COLO829 (cell line): Measurements from ENCODE around the gene HOXB9.
A peak's percentile ranks its signal among the peaks of the same experiment; 100 is the strongest.

Experiments
- DNase-seq: peaks from one replicate; pipeline ENCODE4 v3.0.0; 2012; ENCODE audit warnings: low spot score

Gene HOXB9

DNA sequence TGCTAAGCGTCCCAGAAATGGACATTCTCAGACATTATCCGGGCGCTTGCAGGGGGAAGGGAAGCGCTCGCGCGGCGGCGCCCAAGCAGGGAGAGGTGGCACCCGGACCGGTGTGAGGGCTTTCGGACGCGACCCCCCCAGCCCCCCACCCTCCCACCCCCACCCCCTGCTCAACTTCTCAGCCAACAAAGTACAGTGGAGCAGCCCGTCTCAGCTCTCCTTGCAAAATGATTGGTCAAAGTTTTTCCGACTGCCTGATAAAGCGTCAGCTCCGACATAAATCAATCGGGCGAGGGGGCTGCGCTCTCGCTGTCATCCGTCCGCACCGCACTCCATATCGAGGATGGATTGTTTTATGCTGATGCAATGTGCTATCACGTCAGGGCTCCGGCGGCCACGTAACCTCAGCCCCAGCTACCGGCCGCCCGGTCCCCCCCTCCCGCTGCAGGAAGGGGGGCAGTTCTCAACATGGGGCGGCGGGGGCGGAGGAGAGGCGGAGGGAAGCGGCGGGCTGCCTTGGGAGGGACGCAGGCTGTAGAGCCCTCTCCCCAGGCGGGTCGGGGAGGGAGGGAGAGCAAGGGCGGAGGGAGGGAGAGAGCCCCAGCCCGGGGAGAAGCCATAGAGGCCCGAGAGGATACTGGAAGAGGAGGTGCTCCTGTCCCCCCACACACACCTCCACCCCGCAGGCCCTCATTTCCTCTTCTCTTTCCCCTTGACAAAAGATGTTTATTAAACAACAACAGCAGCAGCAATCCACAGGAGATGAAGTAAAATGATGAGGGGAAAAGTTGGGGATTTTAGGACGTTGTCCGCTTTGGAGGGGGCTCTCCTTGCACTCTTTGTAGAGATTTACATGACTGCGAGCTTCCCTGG is at the start of gene HOXB9:
Gene HOXB9 (minus strand): TSS at position 114 of the 873 bp plus-strand sequence. CDS start 89 bp downstream, at position 25.
- no peak for DNase-seq

DNA sequence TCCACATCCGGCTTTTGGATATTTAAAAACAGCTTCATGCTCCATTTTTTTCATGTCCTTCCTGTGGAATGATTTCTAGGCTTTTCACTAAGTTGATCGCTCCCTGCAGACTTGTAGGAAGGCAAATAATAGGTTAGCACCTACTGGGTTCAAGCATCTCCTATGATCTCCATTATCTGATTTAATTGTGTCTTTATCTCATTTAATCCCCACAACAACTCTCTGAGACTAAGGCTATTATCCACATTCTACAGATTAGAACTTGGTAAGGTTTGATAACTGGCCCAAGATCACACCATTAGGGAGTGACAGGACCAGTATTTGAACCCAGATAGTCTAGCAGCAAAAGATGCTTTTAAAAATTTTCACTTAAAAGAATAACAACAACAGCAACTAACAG is 46.2 kb upstream of the HOXB9 start:
- no peak for DNase-seq

DNA sequence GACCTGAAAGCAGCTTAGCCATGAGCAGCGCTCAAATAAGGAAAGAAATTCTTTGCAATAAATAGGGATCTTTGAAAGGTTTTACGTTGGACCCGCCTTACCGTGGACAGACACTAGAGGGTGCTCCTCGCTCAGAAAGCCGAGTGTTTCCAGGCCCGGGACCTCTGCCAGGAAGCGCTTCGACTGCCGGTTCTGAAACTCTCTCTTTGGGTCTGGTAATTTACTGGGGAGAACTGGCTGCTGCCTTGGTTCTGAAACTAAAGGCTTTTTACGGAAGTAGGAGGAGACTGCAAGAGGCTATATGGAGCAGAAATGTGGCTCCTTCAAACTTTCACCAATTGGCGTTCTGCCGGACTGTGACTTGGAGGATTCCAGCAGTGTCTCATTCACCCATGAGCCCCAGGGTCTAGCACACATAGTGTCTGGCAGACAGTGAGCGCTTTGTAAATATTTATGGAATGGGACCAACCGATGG is 45.6 kb upstream of the HOXB9 start:
- peak; percentile 86 for DNase-seq

DNA sequence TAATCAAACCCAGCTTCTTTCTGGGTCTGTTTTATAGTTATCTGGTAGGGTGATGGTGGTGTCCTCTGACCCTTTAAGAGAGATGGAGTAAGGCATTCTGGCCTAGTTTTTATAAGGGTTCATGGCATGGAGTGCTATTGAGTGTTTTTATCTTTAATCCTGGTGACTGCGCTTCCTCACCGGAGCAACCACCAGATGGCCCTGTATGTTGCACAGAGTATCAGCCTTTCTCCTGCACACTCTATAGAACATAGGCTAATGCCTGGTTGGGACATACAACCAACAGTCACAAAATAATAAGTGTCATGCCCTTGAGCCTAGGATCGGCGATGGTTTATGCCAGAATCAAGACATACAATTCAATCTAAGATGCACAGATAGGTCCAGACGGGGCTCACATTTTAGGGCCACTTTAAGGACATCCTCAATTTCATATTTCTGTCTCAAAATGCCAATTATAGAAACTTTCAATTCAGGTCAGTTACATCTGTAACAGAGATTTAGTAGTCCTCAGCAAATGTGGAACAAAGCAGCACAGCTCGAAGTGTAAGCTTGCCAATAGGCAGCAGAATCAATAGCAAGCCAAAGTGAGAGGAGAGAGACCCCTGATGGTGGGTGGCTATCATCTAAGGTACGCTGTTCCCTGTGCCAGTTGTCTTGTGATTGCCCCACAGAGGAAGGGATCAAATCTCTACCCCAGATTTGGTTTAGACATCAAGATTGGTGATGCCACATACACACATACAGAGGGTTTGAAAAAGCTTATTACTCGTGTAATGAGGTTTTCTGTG is 37.2 kb upstream of the HOXB9 start:
- no peak for DNase-seq

DNA sequence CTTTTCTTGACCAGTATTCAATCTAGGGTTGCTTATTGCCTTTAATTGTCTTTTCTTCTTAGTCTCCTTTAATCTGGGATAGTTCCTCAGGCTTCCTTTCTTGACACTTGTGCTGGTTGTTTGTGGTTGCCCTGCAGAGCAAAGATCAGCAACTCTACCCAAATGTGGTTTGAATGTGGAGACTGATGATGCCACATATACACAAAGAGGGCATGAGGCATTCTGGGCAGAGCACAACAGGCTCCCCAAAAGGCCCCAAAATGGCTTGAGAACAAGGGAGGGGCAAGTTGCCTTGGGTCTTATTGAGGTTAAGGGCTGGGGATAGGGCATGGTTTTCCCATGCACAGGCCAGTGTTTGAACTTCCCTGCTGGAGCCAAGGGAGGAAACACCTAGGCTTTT is 29.8 kb upstream of the HOXB9 start:
- no peak for DNase-seq

DNA sequence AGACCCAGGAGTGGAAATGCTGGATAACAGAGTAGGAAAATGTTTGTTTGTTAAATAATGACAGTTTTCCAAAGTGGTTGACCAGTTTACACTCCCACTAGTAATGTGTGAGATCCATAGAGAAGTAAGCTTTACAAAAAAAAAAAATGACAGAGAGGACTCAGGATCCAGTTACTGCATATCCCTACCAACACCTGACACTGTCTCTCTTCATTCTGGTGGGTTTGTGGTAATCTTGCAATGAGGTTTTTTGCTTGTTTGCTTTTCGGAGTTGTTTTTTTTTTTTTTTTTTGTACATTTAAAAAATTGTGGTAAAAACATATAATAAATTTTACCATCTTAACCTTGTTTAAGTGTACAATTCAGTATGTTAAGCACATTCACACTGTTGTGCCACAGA is 23.6 kb upstream of the HOXB9 start:
- no peak for DNase-seq

DNA sequence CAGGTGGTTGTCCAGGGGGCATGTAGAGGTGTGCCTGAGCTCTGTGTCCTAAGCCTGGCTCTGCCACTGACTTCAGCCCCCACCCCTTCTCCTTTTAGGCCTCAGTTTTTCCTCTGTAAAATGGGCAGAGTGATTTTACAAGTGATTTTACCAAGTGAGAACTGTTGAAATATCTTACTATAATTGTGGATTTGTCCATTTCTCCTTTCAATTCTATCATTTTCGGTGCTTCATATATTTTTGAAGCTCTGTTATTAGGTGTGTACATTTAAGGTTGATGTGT is 21.7 kb upstream of the HOXB9 start:
- no peak for DNase-seq

DNA sequence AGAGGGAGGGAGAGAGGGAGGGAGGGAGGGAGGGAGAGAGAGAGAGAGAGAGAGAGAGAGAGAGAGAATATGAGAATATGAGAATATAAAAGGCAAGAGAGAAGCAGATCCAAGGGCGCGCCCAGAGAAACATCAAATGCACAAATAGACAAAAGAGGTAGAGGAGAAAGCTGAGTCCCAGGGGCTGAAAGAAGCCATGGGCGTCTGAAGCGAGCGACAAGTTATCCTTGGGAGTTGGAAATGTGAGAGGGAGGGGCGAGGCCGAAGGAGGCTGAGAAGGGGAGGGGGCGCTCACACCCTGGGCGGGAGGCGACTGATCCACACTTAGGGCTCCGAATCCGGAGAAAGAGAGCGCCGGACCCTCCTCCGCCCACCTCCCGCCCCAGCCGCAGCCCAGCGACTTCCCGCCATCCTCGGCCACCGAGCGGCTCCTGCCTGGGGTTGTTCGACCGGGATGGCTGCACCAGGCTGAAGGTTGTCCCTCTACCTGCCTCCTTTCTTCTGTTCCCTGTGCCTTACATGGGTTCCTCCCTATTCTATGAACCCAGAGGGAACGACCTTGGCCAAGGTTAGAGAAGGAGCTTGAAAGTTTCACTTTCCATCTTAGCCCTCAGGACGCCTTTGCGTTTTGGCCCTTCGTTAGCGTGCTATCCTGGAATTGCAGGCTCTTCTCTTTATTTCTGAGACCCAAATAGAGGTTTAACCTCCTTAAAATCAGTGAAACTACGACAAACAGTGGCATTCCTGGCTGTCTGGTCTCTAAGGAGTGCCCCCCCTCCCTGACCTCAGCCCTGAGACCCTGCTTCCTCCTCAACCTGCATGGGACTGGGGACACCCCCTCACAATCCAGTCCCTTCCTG is 21.2 kb upstream of the HOXB9 start:
- no peak for DNase-seq

DNA sequence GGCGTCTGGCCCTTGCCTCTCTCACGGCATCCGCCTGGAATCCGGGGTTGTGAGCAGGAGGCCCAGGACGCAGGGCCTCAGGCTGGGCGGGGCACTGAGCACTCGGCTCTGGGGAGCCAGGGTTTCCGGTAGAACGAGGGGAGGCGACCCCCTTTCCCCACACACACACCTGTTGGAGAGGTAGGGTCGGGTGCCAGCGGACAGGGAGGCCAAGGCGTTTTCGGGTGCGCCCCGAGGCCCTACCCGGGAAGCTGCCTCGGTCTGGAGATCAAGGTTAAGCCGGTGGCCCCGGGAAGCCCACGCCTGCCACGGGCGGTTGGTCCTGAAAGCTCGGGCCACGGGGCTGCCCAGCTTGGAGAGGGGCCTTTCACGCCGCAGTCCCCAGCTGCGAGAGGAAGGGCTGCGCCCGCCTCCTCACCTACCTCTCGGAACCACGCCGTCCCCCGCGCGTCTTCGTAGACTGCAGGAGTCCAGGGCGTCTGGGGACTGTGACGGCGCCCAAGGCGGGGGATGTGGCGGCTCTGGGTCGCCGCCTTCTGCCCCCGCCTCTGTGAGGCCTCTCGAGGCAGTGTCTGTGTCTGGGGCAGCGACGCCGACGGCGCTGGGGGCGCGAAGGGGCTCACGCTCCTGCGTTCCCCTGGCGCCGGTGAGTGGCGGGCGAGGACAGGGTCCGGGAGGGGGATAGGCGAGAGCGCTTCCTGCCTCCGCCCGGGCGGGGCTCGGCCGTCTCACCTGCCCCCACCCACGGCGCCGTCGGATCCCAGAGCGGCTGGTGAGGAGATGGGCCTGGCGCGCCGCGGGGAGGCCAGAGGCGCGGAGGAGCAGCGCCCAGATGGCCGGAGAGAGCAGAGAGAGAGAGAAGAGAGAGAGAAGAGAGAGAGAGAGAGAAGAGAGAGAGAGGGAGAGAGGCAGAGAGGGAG is 20.3 kb upstream of the HOXB9 start:
- no peak for DNase-seq

DNA sequence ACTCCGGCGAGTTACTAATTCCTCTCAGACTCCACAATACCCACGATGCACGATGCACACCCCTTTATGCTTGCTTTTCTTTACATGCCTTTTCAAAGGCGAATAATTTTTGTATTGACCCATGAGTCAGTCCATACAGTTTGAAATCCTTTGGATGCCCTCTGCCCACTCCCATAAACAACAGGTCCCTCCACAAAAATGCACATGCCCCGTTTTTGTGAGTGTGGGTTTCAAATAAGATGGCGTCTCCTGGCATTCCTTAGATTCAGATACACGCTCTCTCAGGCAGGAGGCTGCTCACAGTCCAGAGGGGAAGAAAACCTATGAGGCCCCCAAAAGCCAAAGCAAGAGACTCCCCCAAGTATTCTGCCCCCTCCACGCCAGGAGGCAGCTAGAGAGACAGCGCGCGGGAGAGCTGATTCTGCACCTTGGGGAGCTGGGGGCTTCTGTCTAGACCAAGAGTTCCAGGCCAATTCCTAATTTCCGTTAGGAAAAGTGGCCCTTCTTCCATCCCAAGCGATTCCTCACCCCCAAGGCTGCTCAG is 19.6 kb upstream of the HOXB9 start:
- no peak for DNase-seq

DNA sequence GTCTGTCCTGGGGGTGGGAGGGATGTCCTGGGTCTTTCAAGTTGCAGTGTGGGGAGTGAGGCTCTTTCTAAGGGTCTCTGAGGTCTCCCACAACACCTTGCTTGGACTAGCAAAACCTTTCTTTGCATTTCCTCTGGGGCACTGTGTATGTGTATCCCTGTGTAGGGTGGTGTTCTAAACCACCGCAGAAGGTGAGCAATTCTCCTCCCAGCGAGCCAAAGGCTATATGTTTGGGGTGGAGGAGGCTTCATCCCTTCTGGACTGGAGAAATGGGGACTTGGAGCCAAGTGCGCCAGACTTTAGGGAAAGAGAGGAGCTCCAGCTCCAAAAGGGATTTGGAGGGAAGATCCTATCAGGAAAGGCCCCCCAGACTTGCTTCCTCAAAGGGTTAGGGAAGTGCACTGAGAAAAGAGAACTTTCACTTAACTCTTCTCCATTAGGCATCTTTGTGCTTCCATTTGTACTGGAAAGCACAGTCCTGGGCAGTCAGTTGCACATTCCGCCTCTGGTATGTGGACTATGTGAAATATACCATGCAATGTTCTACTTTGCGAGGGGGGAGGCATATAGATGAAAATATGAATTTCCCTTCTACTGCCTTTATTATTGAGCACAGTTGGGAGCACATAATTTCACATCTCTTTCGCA is 18.9 kb upstream of the HOXB9 start:
- DNase-seq, result no peak

DNA sequence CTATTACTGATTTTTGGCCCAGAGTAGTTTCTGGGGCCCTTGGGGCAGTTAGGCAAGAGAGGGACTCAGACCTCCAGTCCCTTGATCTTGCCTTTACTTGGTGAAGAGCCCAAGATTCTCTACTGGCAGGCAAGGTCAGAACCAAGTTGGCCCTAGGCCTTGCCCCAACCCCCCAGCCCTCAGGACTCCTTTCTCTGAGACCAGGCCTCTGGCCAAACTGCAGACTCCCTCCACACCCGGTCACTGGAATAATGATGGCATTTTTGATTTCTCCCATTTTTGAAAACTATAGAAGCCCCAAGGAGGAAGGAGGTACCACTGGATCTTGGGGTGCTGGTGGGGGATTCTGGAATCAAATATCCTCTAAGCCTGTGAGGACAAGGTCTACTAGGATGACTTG is 18.0 kb upstream of the HOXB9 start:
- DNase-seq, result no peak

DNA sequence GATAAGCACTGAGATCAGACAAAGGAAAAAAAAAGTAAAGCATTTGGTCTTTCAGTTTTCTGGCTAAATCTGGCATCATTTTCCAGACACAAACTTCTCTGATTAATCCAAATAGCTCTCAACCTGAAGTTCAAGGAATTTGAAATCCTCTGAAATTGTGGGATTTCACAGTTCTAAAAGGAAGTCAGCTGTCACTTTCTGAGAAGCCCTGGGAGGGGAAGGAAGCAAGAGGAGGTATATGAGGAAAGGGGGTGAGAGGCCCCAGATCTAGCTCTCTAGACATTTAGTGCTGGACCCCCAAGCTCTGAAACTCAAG is 17.5 kb upstream of the HOXB9 start:
- no peak for DNase-seq

DNA sequence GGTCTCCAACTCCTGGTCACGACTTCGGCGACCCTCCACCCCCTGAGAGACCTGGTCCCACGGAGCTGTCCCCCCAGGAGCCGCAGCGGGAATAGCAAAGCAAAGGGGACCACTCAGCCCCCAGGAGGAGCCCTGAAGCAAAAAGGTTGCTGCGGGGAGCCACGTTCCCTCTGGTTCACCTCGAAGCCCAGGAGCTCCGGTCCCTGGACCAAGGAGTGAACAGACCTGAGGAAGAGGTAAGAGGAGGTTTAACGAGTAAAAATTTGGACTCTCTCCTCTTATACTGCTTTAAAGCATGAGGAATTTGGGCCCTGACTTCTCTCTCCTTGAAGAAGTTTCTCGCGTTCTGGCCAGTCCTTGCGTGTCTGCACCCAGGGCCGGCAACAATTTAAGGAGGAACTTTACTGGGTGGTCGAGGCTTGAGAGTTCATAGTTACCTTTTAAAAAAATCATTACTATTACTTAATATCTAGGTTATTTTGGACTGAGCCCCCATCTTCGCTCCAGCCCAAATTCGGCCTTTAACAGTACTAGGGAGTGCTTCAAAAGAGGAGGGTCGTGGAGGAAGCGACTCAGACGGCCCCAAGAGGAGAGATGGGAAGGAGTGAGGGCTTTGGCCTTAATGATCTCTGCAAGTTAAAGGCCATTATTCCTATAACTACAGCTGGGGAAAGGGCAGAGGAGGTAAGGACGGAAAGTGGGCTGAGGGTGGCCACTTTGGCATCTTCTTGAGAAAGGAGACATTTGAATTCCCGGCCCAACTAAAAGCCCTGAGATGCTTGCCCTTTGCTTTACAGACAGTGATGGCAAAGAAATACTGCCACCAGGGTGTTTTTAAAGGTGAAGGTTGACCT is 16.9 kb upstream of the HOXB9 start:
- DNase-seq, result no peak

DNA sequence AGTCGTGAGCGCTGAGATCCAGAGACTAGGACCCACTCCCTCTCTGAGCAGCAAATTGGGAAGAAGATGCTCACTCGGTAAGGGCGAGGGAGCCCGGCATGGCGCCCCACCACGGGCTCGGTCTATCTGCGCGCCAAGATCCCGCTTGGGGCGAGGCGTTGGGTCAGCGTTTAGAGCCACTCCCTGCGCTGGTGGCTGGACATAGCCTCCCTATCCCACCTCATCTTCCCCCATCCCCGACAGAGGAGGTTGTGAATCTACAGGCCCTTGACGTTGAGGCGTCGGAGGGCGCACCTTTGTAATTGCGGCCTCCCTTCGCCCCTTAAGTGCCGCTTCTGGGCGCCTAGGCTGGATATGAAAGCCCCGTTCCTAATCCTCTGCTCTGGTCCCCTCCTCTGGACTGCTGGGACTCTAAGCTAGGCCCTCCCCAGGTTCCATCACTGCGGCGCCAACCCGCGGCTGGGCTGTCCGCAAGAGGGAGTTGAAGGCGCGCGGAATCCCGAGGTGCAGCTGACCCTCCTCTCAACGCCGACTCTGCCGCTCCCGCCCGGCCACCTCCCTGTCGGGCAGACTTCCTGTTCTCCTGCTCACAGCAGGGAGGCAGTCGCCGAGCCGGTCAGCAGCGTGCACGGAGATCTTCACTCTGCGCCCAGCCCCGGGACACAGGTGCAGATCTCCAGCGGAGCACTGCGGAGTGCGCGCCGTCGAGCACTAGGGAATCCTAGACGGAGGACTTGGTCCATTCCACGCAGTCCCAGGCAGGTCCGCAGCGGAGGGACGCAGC is 16.1 kb upstream of the HOXB9 start:
- DNase-seq, result no peak

DNA sequence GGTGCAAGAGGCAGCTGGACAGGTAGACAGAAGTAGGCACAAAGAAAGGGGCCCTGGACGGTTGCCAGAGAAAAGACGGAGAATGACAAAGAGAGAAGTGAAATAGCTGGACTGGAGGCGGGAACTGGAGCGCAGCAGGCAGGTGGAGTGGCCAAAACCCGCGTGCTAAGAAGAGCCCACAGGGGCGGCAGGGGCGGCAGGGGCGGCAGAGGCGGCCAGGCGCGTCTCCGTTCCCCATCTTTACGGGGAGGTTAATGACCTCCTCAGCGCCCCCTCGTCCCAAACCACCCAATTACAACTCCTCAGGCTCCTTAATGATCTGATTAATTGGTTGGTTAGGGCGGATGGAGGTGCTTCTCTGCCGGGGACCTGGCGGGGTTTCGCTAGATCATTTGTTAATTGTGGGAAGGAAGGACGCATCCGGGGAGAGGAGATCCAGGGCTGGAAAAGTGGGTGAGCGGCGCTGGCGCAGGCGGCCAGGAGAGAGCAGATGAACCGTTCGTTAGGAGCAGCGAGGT is 15.4 kb upstream of the HOXB9 start:
- DNase-seq, result no peak

DNA sequence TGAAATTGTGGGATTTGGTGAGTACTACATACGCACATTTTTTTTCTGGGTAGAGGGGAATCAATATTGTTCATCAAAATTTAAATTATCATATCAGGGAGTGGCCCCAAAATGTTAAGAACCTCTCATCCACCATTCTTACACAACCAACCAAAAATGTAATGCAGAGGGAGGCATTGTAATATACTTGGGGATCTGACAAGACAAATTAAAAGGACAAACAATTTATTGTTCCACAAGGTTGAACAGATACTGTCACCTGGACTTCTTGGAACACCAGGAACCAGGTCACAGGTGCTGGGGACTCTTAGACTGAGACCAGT is 14.7 kb upstream of the HOXB9 start:
- DNase-seq, result no peak

DNA sequence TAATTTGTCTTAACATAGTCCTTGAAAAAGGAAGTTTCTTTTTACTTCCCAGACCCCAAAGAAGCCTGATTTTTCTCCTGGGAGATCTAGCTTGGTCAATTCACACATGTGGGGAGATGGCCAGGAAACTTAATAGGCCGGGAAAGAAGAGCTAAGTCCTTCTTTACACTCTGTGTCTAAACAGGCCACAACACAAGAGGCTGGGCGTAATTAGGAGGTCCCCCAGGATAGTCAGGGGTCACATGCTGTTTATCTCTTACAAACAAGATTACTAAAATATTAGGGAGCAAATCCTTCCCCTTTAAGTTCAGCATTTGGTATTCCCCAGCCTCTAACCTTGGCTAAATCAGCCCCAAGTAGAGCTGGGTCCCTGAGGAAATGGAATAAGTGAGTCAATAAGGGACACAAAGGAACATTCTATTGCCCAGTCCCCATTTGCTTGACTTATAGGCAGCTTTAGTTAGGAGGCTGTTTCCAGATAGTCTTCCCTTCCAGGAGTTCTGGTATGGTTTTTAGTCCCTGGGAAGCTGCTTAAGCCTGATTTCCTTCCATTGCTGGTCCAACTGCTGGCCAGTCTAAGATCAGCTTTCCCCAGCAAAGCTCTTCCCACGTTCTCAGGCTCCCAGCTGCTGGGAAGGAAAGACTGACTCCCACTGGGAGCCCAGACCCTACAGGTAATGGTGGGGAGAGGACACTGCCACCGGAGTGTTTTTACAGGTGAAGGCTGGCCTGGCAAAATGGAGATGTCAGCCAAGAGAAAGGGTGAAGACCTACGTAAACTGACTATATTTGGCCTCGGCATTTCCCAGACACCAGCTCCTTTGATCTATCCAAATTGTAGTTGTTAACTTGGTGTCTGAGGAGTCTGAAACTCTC is 14.1 kb upstream of the HOXB9 start:
- peak; percentile 76 for DNase-seq
